GM18907 (cell line): ENCODE data around the gene CDC42.

ENCODE experiments used
- ATAC-seq: cut with Tn5 transposase; IDR thresholded peaks from one replicate; pipeline ENCODE4 v1.9.1; 2021; ENCODE audit warnings: mild to moderate bottlenecking, moderate library complexity; ENCODE audit not compliant: unreplicated experiment

CDC42 gene

DNA sequence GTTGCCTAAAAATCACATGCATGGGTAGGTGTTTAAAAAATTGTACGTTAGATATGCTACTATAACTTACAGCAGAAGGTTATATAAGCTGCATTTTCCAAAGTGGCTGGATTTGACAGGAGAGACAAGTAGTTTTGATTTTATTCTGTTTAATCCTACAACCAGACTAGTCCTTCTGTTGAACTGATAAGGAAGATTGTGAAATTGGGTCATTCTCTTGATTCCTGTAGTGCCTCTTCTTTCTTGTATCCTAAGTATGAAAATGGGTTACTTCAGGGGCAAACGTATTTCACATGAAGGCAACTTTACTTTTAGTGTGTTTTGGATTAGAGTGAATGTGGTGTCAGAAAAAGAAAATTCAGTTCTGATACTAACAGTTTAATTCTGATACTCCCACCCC is 19.0 kb downstream of the CDC42 start:
- ATAC-seq = no peak

DNA sequence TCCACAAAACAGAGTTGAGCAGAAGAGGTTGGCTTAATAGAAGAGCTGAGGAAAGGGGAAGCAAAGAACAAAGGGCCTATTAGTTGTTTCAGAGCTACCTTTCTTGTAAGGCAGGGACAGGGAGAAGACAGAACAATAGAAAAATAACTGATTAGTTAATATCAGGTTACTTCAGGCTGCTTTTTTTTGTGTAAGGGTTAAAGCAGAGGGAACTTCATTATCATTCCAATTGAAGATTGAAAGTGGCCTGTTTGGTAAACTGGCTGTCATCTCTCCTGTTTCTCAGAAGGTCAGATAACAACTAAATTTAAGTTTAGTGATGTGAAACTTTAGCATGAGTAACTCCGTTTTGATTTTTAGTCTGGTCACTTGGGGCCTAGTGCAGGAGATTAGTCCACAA is 22.3 kb downstream of the CDC42 start:
- ATAC-seq = no peak

DNA sequence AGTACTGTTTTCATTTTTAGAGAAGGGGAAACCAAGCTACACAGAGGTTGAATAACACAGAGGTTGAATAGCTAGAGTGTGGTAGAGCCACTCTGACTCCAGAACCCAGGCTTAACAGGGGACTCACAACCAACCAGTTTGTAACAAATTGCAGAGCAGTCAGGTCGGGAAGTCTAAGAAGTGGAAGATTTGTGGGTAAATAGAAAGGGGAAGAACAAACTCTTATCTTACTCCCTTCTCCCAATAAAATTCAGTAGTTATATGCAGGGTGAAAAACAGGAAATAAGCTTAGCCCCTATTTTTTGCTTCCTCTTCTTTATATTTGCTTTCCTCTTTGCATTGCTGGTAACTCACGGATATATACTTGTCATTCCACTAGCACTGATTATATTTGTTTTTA is 23.2 kb downstream of the CDC42 start:
- no peak for ATAC-seq

DNA sequence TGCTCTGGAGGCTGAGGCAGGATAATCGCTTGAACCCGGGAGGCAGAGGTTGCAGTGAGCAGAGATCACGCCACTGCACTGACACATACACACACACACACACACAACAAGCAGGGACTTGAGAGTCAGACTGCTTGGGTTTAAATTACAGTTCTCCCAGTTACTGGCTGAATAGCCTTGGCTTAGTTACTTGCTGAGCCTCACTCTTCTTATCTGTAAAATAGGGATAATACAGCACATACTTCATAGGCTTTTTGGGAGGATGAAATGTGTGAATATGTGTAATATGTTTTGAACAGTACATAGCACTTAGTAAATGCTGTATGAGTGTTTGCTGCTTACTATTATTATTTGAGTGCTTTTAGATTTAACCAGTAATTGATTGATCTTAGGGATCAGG is 23.8 kb downstream of the CDC42 start:
- ATAC-seq = no peak

DNA sequence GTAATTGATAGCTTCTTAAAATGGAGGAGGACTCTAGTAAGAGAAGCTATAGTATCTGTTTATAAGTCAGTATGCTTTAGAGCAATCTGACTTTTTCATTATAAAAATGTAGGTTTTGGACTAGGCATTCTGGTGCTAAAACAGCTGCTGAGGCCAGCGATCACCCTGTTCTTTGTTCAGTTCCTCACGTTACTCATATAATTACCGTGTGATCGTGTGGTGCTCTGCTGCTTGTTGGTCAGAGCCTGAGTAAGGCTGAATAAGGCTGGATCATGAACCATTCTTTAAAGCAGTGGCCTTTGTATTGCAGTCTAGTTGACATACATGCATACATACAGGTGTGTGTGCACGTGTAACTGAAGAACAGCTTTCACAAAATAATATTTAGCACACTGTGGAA is 25.2 kb downstream of the CDC42 start:
- no peak for ATAC-seq

DNA sequence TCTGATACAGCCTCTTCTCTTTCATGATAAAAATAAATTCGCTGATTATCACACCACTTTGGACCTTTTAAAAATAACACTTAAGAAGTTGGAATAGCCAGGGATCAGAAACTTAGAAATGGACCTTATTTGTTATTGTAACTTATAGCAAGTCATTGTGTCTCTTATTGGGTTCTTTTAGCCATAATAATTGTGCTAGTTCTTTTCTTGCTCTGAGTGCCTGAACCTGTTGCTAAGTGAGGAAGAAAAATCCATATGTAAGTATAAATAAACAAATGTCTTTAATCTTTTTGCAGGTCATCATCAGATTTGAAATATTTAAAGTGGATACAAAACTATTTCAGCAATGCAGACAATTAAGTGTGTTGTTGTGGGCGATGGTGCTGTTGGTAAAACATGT is 25.6 kb downstream of the CDC42 start:
- ATAC-seq = no peak

DNA sequence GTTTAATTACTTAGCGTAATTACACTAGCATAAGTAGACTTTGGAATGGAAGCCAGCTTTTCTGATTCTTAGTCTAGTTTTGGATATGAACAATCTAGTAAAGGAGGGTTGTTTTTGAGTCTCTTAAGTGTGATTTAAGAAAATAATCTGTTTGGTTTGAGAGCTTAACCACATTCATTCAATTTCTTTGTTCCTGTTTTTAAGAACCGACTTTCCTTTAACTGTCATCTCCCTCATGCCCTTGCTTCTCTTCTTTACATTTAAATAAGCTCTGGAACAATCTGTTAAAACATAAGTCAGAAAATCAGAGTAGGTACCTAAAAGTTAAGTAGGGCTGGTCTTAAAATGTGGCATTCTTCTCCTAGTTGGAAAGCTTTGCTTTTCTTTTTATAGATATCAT is 27.7 kb downstream of the CDC42 start:
- ATAC-seq = no peak

DNA sequence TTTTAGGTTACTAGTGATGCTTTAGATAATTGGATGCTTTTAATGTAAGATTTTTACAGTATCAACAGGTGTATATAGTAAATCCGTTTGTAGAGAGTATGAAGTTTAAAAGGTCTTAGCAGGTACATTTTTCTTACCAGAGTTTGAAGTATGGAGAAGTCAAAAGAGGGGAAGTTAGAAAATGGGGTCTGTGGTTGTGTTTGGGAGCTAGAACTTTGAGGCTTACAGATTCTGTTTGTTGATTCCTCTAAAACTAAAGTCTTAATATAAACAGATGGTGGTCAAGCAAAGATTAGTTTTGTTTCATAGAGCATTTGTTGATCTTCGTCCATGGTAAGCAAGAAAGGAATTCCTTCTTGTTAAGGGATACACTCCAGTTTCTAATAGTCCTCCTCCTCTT is 35.8 kb downstream of the CDC42 start:
- no peak for ATAC-seq

DNA sequence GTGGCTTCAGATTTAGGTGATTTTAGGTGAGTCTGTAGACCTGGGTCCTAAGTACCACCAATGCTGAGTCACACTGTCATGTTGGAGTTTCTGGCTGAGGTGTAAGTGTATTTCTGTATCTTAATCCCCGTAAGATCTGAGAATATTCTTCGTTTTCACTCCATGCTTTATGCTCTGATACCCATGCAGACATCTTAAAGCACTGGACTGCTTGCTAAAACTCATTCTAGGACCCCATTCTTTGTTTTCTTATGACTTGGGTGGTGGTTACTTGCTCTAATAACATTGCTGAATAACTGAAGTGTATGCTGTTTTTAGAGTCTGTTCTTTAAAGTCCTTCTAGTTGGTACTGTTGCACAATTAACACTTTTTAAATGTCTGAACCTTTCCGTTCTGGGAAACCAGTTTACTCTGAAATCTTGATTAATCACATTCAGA is 36.6 kb downstream of the CDC42 start:
- ATAC-seq = no peak

DNA sequence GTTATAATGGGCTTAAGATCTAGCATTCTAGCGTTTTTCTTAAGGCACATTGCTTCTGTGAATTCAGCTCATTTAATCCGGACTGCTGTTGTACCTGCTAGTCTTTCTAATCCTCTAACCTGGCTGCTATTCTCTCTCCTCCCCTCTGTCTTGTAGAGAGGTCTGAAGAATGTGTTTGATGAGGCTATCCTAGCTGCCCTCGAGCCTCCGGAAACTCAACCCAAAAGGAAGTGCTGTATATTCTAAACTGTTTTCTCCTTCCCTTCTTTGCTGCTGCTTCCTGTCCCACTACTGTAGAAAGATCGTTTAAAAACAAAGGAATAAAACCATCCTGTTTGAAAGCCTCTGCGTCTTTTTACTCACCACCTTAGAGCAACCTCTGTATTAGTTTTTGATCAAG is 37.3 kb downstream of the CDC42 start:
- no peak for ATAC-seq

DNA sequence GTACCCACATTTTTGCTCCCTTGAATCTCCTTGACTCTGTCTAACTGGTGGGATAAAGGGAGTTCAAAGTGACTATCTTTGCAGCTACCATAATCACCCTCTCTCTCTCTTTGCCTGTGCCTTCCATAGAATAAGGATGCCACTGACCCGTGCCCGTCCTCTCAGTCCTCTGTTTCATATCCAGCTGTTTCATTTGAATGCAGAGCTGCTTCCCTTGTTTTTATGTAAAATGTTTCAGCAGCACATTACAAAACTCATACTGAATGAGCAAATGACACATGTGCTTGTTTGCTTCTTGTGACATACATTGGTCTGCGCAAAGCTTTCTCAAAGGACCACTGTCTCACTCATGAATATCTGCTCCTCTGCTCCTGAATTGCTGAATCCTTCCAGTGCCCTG is 38.4 kb downstream of the CDC42 start:
- no peak for ATAC-seq

DNA sequence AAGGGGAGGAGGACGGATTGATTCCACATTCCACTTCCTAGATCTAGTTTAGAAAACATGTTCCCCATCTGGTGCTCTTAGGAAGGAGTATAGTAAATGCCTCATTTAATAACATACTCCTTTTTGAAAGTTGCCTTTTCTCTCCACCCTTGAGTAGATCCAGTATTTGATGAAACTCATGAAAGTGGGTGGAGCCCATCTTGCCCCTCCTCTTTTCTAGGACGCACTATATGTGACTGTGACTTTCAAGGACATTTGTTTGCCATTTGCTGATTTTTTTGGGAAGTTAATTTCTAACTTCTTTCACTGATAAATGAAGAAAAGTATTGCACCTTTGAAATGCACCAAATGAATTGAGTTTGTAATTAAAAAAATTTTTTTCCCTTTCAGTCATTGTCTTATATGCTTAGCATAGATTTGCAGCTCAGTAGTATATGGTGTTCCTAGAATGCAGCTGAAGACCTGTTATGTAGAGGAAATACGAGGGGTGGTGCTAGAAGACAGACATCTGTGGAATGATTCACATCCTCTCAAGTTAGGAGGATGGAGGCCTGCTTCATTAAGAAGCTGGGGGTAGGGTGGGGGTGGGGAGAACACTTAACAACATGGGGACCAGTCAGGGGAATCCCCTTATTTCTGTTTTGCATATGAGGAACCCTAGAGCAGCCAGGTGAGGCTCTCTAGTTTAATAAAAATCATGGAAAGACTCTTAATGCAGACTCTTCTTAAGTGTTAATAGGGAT is 39.7 kb downstream of the CDC42 start:
- peak; percentile 37 for ATAC-seq

DNA sequence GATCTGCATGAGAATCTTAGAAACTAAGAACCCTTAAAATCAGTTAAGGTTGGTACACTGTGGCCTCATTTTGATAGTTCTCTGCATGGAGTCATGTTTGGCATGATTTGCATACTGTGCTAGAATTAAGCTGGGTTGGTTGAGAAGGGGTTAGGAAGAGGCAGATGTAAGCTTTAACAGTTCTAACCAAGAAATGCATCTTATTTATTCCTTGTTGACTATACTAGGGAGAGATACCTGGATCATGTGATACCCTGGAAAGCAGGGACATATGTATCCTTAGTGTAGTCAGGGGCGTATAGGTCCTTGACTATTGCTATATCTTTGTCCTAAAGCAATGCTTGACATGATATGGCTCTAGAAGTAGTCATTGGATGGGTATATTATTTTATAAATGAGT is 41.0 kb downstream of the CDC42 start:
- no peak for ATAC-seq

DNA sequence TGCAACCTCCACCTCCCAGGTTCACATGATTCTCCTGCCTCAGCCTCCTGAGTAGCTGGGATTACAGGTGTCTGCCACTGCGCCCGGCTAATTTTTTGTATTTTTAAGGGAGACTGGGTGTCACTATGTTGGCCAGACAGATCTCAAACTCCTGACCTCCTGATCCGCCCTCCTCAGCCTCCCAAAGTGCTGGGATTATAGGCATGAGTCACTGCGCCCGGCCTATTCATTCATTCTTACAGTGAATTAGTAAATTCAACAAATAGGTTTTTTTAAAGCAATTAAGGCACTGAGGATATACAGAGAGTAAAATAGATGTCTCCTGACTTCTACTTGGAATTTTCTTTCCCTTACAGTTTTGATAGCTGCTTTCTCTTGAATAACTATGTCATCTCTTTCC is 43.5 kb downstream of the CDC42 start:
- no peak for ATAC-seq

DNA sequence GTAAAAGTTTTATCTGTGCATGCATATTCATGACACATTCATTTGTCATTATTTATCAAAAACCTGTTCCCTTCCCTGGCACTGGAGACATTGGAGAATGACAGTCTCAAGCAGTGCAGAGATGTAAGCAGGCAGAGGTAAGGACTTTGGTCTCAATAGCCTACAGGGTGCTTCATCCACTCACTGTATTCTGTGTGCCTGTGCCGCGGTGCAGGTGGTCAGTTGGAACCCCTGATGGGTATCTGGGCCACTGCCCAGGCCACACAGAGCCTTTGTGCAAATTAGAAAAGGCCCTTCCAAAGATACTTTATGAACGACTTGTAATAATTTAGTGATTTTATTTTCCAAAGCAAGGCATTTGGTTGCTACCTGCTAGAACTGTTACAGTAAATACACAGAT is 44.0 kb downstream of the CDC42 start:
- ATAC-seq = no peak

DNA sequence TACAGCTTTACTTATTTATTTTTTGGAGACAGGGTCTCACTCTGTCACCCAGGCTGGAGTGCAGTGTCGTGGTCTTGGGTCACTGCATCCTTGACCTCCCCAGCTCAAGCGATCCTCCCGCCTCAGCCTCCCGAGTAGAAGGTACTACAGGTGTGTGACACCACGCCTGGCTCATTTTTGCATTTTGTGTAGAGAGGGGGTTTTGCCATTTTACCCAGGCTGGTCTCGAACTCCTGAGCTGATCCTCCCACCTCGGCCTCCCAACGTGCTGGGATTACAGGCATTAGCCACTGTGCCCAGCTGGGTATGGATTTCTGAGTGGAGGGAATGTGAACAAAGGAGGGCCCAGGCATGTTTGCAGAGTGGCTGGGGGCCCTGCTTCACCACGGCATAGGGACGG is 46.2 kb downstream of the CDC42 start:
- no peak for ATAC-seq

DNA sequence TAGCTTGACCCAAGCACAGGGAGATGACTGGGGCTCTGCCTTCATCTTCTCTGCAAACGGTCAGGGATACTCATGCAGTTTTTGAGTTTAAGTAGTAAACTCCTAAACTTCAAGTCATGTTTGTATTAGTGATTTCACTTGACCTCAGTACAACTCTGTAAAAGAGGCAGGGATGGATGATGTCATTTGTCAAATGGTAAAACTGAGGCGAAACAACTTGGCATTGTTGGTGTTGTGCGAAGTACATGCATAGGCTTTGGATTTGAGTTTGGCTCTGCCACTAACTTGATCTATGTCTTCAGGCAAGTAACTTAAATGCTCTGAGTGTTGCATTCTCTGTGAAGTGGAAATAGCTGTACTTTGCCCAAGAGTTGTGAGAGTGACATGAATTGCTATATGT is 47.7 kb downstream of the CDC42 start:
- no peak for ATAC-seq

DNA sequence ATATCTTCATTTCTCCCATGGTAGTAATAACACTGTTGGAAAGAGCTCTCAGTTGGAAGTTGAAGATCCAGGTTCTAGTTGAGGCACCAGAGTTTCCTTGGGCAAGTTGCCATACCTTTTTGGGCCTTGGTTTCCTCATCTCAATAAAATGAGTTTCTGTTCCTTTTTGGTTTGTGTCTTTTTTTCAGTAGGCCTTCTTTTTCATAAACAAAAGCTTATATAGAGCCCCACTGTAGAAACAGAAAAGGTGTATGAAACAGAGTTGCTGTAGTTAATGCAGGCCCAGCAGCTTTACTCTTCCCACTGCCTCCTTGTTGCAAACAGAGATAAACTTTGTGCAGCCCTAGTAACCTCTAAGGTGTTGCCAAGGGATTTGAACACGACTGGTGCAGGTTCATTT is 48.7 kb downstream of the CDC42 start:
- no peak for ATAC-seq

DNA sequence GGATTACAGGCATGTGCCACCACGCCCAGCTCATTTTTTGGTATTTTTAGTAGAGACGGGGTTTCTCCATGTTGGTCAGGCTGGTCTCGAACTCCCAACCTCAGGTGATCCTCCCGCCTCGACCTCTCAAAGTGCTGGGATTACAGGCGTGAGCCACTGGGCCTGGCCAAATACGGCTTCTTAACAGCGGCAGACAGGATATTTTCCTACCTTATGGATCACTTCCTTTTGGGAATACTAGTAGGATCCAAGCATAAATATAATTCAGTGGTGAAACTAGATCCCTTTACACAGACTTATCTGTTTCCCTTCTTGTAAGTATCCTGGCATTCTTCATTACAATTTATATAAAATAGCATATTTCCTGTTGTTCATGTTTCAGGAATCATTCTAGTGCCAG is 49.5 kb downstream of the CDC42 start:
- no peak for ATAC-seq

DNA sequence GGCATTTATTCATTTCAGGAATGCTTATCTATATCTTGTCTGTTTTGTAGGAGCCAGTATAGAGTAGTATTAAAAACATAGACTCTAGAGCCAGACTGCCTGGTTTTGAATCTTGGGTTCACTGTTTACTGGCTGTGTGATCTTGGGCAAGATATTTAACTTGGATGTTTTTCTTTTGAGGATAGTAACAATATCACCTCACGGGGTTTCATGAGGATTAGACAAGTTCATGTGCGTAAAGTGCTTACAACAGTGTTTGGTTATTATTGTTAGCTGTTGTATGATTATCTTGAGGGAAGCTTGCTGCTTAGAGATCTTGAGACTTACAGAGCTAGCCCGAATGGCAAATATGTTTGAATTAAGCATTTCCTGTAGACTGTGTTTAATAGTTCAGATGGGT is 50.2 kb downstream of the CDC42 start:
- no peak for ATAC-seq

DNA sequence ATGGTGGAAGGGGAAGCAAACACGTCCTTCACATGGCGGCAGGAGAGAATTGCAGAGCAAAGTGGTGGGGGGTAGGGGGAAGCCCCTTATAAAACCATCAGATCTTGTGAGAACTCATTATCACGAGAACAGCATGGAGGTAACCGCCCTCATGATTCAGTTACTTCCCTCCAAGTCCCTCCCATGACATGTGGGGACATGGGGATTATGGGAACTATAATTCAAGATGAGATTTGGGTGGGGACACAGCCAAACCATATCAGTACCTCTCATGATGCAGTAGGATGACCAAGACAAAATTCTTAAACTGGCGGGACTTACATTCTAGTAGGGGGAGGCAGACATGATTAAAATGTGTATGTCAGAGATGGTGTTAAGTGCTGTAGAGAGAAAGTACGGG is 51.6 kb downstream of the CDC42 start:
- ATAC-seq = no peak

DNA sequence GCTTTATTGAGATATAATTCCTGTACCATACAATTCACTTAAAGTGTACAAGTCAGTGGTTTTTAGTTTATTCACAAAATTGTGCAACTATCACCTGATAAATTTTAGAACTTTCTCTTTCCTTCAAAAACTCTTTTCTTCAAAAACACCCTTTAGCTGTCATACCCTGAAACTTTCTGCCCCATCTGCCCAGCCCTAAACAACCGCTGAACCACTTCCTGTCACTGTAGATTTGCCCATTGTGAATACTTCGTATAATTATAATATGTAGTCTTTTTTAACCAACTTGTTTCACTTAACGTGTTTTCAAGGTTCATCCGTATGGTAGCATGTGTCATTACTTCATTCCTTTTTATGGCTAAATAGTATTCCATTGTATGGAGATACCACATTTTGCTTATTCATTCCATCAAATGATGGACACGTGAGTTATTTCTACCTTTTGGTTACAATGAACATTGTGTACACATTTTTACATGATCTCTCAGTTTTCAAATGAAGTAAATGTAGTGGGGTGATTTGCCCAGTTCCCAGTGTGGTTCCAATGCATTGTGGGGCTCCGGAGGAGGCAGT is 52.4 kb downstream of the CDC42 start:
- no peak for ATAC-seq

DNA sequence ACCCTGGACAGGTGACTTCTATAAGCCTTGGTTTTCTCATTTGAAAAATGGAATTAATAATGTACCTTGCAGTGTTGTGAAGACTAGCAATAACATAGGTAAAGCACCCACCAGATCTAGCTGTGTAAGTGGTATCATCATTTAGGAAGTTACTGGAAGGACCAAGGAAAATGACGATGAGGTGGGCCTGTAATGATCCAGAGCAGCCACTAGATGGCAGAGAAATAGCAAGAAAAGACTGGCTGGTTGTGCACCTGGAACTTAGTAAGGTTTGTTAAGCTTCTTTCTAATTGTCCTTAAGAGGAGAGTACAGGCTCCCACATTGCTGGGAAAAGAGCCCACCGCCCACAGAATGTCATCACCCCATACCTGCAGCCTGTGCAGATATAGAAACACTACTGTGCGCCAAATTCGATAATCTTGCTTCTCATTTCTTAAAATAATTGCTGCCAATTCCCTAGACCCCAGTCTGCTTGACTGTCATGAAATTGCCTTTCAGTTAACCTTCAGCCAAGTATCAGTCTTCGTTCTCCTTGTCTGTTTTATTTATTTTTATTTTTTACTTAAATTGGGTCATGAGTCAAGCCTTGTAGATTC is 53.2 kb downstream of the CDC42 start:
- ATAC-seq = no peak
